Hematopoietic multipotent progenitor cell (in vitro differentiated cells): ENCODE measurements around the gene NINJ1. TPM values are rescaled to one million over a fixed set of nuclear protein-coding genes. Genes with fewer than 3 reads are reported as not detected.
"Not testable (repeated sequence)": the region's sequence is repeated elsewhere in the genome, so short reads cannot be mapped to it uniquely, and the experiment has no call there.

Experiments used
- DNase-seq, 3 donors: peaks; one replicate each; pipeline ENCODE4 v3.0.0-alpha.2; 2011 to 2015; ENCODE audit warnings: low read depth in 2 of 3, low spot score in 2 of 3
- total RNA-seq: library from RNA; depleted of rRNA; stranded (reverse); fragments of >200 nt; gene quantifications from one replicate; pipeline ENCODE4 v1.2.3, GENCODE V29; 2012

The NINJ1 gene
- total RNA-seq, 1 donor, result 63.8 TPM

- no peak for DNase-seq
Measured at GRCh38 chr9:93161786-93162562, 27.9 kb upstream of the NINJ1 start.

- peak; percentile 44 to 70 (median 61) for DNase-seq
Measured at GRCh38 chr9:93159601-93160471, 25.8 kb upstream of the NINJ1 start.

- DNase-seq, result no peak
Measured at GRCh38 chr9:93156475-93157008, 22.5 kb upstream of the NINJ1 start.

DNA sequence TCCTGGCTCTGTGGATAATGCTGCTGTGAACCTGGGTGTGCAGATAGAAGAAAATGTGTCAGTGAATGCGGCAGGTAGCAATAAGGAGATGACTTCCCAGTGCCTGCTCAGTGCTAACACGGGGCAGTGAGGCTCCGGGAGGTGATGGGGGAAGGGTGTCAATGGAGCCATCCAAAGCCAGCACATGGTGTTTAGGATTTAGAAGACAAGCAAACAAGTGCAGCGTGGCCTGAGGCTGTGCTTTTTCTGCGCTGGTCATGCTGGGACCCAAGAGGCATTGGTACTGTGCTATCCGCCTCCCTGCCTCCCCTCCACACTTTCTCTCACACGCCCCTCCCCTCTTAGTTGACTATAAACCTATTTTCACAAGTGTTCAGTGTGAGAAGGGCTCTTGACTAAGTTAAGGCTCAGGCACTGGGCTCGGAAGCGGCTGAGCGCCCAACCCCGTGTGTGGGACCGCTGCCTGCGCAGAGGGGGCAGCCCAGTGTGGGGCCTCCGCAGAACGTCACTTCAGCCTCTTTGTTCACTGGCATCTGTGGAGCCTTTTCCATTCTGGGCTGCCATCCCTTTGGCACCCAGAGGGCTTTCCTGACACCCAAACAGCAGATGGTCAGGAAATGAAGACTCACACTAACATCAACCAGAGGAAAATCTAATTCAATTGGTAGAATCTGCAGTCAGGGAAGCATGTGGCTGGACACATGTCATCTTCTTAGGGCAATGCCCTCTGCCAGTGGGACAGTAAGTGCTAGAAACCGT is 21.8 kb upstream of the NINJ1 start:
- no peak for DNase-seq

DNA sequence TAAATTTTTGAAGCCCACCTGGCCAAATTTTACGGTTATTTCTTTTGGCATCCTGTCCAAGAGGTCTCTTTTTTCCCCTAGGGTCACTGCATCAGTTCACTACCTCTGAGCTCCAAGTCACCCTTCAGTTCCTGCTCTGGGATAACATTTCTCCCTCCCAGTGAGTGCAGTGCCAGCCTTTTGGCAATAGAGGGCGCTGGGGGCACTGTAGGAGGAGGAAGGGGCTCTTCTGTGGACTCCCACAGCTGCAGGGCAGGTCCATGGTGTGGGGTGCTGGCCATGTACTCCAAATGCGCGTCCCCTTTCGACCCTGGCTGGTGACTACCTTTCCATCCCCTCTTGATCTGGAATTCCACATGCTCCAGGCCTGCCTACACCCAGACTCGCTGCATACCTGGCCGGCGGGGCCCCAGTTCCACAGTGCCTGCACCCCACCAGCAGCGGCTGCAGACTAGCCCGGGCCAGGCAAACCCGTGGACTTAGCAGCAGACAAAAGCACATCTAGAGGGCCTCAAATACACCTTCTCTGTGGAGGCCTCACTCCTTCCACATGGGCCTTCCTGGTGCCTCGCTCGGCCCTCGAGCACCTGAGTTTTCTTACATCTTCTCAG is 20.3 kb upstream of the NINJ1 start:
- peak in 2 of 3 donors; percentile 47 to 61 for DNase-seq

DNA sequence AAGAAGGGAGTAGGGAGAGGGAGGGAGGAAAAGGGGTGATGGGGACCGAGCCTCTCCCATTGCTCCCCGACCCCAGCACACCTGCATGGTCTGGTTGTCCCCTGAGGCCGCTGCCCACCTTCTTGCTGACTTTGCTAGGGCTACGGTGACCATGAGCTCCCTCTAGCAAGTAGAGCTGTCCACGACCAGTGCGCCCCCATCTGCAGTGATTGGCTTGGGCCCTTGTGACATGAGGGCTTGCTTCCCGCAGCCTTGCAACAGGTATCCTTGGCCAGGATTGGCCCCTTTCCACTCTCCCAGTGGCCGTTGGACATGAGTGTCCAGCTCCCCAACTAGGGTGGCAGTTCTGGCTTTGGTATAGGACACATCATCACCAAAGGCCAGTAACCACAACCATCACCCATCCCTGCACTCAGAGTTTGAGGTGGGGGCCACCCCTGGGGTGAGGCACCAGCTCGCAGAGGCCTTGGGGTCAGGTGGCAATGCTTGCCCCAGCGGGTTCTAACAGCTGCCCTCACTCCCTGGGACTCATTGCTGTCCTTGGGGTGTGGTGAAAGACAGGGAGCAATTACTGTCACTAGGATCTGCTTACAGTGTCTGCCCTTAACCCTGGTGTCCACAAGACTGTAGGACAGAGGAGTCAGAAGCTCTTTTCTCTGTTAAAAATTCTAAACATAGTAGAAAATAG is 17.2 kb upstream of the NINJ1 start:
- no peak for DNase-seq

DNA sequence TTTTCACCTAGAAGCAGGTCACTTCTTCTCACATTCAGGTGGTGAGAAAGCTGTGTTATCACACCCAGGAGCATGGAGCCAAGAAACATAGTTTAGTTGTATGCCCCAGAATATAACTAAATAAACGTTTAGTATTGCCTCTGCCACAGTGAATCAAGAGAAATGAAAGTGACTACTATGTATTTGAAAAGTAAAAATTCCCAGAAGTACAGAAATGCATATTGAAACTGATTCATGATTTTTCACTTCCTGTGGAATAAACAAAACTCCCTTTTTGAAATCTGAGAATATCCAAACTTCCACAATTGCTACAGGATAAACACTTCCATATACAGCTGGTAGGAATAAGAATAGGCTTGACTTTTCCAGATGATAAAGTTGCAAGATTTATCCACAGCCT is 15.3 kb upstream of the NINJ1 start:
- no peak for DNase-seq

DNA sequence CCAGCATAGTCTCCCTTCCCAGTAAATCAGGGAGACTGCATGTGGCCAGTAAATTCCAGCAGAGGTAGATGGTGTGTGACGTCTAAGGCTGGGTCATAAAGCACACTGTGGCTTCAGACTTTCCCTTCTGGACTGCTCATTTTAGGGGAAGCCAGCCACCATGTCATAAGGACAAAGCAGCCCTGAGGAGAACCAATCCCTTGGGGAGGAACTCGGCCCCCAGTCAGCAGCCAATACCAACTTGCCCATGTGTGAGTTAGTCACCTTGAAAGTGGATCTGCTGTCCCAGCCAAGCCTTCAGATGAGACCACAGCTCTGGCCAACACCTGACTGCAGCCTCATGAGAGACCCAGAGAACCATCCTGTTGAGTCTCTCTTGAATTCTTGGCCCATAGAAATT is 14.7 kb upstream of the NINJ1 start:
- DNase-seq, result no peak

DNA sequence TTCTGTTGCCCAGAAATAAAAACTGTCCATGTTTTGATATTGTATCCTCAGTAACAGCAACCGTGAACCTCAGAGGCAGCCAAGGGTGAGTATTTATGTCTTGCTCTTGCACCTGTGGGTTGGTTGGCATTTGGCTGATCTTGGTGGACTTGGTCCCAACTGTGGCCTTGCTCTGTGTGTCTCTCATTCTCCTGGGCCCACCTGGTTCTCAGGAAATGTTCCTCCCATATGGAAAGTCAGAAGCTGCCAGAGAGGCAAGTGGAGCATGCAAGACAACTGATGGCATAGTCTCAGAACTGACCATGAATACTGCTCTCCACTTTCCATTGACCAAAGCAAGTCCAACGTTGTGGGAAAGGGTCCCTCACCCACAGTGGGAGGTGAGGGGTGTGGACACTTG is 13.6 kb upstream of the NINJ1 start:
- DNase-seq, result no peak

DNA sequence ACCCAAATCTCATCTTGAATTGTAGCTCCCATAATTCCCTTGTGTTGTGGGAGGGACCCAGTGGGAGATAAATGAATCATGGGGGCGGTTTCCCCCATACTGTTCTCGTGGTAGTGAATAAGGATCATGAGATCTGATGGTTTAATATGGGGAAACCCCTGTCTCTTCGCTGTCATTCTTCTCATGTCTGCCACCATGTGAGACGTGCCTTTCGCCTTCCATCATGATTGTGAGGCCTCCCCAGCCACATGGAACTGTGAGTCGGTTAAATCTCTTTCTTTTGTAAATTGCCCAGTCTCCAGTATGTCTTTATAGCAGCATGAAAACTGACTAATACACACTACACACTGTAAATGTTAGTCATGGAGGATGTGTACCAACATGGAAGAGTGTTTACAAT is 12.6 kb upstream of the NINJ1 start:
- DNase-seq, result not testable (repeated sequence)

GRCh38 chr9:93143830-93144530 is 9.9 kb upstream of the NINJ1 start:
- peak; percentile 47 to 92 (median 83) for DNase-seq

DNA sequence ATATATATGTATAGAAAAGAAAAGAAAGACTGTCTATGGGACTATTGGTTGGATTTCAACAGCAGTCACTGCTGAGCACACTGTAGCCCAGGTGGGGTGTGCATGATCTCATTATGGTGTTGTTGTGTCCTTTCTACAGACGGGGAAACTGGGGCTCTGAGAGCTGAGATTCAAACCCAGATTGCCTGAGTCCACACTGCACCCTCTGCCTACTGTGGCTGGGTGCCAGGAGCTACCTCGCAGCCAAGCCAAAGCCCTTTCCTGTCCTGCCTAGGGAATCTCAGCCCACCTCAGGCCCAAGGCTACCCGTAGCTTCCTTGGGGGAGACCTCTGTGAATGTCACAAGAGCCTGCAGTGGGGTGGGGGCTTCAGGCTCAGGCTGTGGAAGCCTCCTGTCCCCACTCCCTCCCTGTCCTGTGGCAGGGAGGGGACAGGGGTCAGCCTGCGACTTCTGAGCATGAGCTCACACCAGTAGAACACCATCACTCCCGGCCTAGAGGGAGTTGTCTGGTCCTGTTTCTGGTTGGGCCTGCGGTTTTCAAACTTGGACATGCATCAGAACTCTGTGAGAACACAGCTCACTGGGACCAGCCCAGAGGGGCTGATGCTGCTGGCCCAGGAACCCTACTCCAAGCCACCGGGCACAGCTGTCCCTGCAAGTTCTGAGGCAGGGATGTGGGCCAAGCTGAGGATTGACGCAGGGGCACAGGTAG is 7.9 kb upstream of the NINJ1 start:
- DNase-seq, result no peak

DNA sequence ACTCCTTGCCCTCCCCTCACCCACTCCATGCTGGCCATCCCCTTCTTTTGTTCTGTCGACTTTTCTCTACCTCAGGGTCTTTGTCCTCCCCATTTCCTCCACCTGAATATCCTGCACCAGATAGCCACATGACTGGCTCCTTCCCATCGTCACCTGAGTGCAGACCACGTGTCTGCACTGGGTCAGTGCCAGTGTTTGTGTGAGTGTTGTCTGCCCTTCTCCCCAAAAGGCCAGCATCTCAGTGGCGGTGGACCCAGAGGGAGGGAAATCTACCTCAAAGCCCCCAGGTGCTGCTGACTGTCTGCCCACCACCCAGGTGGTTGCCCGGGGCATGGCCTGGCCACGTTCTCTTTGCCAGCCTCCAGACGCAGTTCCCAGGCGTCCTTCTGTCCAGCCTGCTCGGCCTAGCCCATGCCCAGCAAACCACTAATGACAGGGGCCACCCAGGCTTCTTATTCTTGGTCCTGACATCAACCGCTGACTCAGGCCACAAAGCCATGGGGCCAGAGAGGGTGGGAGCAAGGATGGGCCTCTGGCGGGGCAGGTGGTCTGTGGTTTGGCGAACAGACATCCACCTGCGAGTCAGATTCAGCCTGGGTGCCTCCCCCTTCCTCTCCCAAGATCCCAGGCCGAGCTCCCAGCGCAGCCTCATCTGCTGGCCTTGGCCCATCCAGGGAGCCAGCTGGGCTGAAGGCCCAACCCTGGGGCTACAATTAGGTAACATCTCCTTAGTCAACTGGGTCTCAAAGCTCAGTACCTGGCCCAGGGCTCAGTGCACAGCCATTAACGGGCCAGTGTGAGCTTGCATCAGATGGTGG is 5.5 kb upstream of the NINJ1 start:
- DNase-seq, result no peak

- no peak for DNase-seq
Measured at GRCh38 chr9:93138171-93138764, 4.2 kb upstream of the NINJ1 start.

GRCh38 chr9:93137362-93137761 is 3.3 kb upstream of the NINJ1 start:
- DNase-seq, result no peak

- no peak for DNase-seq
Measured at GRCh38 chr9:93136011-93136440, 2.0 kb upstream of the NINJ1 start.

- peak in 1 of 3 donors; percentile 92 for DNase-seq
Measured at GRCh38 chr9:93134740-93135444, 841 bp upstream of the NINJ1 start.
